ENCODE measurements around the gene PWP2.
"Not testable (repeated sequence)": the region's sequence is repeated elsewhere in the genome, so short reads cannot be mapped to it uniquely, and the experiment has no call there.

PWP2 gene

DNA sequence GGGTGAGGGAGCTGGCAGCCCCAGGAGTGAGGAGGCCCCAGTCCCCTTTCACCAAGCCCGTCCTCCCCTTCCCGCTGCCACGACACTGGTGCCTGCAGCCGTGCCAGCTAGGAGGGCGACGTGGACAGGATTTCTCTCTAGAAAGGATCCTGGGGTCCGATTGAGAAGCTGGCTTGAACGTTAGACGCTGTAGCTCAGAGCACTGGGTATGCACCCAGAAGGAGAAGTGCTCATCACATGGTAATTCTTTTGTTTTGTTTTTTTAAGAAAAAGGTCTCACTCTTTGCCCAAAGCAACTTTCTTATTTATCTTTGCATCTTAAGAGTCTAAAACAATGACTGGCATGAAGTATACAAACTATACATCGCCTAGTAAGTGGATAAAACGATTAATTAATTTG is 60.3 kb downstream of the PWP2 start:
- not testable (repeated sequence) for FAIRE-seq

DNA sequence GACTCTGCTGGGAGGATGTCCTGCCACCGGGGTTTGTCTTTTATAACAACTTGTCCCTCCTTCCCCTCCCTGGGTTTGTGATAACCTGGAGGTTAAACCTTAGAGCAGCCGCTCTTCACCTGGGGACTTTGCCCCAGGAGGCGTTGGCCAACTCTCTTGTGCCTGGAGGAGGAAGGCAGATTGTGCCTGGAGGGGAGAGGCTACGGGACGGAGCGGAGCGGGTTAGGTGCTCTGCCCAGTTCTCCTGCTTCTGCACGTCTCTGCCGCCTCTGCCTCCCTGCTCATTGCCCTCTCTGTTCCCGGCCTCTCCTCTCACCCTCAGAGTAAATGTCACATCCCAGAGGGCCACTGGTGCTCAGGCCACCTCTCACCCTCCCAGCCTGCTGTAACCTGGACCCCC is 63.1 kb downstream of the PWP2 start:
- not testable (repeated sequence) for FAIRE-seq

DNA sequence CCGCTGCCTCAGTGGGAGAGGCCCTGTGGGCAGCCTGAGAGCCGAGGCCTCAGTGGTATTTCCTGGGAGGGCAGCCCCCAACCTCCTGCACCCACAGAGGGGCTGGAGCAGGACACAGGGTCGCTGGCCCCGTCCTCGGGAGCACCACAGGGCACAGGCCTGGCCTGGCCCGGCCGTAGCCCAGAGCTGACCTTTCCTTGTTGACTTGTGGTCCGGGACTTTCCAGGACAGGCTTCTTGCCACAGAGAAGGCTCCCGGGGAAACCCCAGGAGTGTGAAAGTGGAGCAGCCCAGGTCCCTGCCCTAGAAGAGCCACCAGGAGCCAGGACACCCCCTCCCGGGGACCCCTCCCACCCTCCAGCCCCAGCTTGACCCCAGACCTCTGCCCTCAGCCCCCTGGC is 63.7 kb downstream of the PWP2 start:
- FAIRE-seq: not testable (repeated sequence)

DNA sequence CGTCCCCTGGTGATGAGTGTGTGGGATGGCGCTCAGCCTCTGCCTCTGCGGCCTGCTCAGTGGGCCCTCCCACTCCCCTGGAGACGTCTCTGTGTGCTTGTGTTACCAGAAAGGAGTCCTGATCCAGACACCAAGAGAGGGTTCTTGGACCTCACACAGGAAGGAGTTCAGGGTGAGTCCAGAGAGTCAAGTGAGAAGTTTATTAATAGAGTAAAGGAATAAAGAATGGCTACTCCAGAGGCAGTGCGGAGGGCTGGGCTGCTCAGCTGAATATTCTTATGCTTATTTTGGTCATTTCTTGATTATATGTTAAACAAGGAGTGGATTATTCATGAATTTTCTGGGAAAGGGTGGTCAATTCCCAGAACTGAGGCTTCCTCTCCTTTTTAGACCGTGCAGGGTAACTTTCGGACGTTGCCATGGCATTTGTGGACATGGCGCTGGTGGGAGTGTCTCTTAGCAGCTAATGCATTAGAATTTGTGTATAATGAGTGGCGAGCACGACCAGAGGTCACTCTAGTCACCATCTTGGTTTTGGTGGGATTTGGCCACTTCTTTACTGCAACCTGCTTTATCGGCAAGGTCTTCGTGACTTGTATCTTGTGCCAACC is 64.9 kb downstream of the PWP2 start:
- not testable (repeated sequence) for FAIRE-seq

DNA sequence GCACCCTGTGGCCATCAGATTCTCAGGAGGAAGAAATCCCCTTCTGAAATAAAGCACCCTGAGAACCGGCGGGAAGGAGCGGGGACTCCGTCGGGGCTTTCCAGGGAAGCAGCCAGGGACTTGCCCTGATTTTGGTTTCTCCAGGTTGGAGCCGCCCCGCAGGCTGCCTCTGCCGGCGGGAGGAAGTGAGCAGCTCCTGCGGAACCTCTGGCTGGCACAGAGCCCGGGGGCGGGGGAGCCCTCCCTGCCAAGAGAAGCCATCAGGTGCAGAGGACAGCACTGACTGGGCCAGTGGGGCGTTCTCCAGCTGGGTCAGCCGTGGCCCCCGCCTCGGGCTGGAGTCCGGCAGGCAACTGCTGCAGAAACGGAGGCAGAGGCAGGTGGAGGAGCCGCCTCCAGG is 65.5 kb downstream of the PWP2 start:
- FAIRE-seq: not testable (repeated sequence)

DNA sequence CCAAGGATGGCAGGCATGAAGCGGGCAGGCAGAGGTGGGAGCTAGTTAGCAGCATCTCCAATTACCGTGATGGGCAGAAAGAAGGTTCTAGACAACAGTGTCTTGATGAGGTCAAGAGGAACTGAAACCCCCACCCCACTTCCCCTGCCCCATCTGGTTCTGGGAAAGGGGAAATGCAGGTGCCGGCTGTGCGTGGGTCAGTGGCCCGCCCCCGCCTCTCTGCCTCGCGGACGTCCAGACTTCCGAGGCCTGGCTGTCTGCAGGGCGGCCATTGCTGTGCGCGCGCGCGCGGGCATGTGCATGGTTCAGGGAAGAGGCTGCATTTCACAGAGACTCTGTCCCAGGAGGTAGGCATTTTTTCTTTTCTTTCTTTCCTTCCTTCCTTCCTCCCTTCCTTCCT is 68.0 kb downstream of the PWP2 start:
- not testable (repeated sequence) for FAIRE-seq

DNA sequence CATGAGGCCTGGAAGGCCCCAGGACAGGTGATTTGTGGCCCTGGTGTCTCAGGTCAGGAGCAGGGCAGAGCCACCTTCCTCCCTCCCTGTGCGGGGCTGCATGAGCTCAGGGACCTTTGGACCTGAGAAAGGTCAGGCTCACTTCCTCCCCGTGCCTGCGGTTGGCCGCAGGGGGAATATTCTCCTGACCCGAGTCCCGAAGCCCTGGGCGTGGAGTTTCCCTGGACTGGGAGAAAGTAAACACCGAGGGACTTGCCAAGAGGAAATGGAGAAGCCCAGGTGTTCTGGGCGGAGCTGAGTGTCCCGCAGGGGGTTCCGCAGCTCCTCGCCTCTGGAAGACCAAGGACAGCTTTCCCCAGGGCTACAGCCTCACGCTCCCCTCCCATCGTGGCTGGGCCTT is 68.9 kb downstream of the PWP2 start:
- FAIRE-seq: not testable (repeated sequence)
